ENCODE data around the gene NDUFAF5.
"Not testable (repeated sequence)": the region's sequence is repeated elsewhere in the genome, so short reads cannot be mapped to it uniquely, and the experiment has no call there.

NDUFAF5 gene

DNA sequence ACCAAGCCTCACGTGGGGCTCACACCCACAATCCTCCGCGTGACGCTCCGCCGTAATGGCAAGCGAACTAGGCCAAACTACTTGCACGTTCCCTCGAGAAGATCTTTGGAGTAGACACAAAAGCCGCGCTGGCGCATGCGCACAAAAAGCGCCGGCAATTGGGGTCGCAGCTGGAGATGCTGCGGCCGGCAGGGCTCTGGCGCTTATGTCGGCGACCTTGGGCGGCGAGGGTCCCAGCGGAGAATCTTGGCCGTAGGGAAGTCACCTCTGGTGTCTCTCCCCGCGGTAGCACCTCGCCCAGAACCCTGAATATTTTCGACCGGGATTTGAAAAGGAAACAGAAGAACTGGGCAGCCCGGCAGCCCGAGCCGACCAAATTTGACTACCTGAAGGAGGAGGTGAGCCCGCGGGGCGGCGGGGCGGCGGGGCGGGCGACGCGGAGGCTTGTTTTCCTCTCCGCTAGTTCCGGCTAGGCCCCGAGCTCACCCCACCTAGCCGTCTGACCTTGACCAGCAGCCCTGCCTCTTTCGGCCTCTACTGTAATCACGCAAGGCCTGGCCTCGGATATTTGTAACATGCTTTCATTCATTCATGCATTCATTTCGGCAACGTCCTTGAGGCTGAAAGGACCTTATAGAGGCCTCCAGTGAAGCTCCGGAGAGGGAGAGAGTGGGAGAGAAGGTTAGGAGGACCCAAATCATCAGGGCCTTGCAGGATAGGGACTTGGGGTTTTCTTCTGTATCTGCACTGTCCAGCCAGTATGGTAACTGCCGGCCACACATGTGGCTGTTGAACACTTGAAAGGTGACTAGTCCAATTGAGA, at the start of gene NDUFAF5, which contains the start of gene ESF1:
Gene NDUFAF5, plus strand, starts transcription at position 136 of the 823 bp plus-strand sequence. Its CDS starts 41 bp downstream, at position 177.
Gene ESF1, minus strand, starts transcription at position 27 of the 823 bp plus-strand sequence. CDS start 1,779 bp downstream, outside the sequence.
- peak; percentile 90 for DNase-seq

DNA sequence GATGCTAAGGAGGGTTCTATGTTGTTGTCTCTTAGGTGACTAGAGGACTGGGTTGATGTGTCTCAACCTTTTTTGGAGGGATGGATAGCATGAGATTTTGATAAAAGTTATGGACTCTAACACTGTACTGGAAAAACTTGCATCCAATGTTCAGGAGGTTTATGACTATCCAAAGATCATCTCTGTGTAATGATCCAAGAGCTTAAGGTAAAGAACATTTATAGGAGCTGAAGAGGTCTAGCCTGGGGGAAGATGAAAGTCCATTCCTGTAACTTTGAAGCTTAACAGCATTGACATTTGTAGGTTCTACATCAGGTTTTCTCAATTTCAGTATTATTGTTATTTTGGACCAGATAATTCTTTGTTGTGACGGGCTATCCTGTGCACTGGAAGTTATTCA, 49.0 kb upstream of the NDUFAF5 start:
- no peak for DNase-seq

DNA sequence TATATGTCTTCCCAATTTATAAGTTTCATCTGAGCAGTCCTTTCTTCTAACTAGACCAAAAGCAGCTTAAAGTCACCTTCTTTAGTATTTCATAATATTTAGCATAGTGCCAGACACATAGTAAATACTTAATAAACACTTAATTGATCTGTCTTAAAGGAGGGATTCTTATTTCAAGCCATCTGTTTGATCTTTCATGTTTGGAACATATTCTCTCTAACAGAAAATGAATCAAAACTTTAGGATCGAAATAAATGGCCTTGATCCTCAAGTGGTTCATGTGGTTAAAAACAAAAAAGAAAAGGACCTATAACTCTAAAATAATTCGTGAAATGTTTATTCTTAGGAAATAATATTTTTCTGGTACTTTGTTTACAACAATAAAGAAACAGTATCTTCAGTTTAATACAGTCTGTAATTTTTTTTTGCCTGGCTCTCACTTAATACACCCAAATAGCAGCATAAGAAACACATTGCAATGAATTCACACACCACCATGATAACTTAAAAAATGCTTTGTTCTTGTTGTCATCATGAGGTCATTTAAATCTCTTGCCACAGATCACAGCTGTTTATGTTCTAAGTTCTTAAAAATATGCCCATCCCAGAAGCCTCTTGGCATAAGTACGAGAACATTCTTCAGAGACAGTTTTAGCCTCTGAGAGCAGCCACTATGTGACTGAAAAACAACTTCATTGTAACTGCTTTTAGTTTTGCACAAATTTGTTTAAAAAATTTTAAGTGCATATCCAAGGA, 48.2 kb upstream of the NDUFAF5 start:
- DNase-seq = no peak

DNA sequence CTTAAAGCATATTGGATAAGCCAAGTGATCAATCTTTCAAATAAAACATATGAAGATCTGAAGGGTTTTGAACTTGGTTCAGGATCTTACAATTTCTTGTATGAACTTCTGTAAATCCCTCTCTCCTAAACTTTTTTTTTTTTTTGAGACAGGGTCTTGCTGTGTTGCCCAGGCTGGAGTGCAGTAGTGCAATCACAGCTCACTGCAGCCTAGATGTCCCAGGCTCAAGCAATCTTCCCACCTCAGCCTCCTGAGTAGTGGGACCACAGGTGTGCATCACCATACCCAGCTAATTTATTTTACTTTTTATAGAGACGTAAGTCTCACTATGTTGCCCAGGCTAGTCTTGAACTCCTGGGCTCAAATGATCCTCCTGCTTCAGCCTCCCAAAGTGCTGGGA, 46.6 kb upstream of the NDUFAF5 start:
- DNase-seq = not testable (repeated sequence)

- DNase-seq = no peak
Measured at GRCh38 chr20:13739731-13740649, 44.8 kb upstream of the NDUFAF5 start.

DNA sequence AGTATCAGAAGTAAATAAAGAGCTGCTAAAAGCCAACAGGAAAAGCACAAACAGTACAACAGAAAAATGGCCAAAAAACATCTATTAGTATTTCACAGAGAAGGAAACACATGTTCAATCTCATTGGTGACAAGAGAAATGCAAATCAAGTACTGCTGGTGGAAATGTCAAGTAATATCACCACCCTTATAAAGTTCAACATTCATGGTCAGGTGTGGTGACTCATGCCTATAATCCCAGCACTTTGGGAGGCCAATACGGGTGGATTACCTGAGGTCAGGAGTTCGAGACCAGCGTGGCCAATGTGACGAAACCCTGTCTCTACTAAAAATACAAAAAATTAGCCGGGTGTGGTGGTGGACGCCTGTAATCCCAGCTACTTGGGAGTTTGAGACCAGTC, 42.9 kb upstream of the NDUFAF5 start:
- no peak for DNase-seq

- no peak for DNase-seq
Measured at GRCh38 chr20:13744352-13744751, 40.5 kb upstream of the NDUFAF5 start.

DNA sequence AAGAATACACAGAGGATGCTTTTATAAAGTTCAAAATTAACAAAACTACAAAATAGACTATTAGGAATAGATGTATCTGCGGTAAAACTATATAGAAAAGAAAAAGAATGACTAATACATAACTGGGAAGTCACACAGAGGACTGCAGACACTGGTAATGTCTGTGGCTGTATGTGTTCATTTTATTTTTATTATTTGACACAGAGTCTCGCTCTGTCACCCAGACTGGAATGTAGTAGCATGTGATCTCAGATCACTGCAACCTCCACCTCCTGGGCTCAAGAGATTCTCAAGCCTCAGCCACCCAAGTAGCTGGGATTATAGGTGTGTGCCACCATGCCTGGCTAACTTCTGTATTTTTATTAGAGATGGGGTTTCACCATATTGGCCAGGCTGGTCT, 39.0 kb upstream of the NDUFAF5 start:
- no peak for DNase-seq

DNA sequence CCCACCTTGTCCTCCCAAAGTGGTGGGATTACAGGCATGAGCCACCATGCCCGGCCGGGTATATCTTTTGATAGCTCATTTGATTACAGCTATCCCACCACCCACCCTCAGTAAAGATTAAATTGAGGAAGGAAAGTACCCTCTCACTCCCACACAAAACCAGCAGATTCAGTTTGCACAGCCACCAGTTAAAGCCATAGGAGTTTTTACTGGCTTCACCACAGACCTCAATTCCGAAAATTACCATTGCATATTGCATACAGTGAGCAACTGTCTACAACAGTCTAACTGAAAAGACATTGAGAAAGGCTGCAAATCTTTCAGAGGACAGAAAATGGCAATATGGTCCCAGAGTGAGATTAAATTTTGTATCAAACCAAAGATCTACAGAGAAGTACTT, 35.0 kb upstream of the NDUFAF5 start:
- DNase-seq = no peak

DNA sequence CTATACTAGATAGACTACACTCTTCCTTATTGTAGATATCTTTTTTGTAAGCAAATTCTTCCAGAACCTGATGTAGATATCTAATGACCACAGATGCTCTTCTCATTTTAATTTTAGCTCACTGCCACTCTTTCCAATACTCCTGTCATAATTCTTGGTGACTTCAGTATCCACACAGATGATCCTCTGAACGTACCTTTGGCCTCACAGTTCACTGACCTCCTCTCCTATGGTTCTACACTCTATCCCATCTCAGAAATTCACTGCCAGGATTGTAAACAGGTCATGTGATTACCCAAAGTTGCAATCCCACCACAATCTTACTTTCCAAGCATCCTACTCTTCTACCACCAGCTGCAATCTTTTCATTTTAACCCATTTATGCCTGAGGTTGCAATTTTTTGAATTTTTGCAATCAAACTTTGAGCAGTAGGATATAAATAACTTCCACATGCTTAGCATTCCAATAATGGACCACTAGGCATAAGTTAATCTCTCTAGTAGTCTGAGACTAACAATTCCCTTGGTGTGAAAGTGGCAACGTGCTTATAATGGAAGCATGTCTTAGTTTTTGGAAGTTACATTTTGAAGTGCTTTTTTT, 31.3 kb upstream of the NDUFAF5 start:
- DNase-seq = no peak

GRCh38 chr20:13755809-13756208, 29.0 kb upstream of the NDUFAF5 start:
- no peak for DNase-seq

DNA sequence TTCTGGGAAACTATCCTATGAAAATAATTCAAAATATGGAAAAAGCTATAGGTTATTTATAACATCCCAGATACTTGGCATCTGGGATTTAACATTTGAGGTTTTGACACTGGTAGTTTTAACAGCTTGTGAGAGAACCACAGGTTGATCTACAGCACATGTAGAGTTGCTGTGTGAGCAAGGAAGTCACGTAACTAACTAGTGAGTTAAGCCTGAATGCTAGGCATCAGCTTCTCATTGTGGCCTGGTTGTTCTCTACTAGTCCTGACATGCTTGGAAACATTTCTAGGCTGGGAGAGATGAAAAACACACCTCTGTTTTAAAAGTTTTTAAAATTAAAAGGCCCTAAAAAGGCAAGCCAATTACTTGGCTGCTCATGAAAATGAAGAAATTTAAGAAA, 28.3 kb upstream of the NDUFAF5 start:
- no peak for DNase-seq

- no peak for DNase-seq
Measured at GRCh38 chr20:13758884-13759283, 25.9 kb upstream of the NDUFAF5 start.

DNA sequence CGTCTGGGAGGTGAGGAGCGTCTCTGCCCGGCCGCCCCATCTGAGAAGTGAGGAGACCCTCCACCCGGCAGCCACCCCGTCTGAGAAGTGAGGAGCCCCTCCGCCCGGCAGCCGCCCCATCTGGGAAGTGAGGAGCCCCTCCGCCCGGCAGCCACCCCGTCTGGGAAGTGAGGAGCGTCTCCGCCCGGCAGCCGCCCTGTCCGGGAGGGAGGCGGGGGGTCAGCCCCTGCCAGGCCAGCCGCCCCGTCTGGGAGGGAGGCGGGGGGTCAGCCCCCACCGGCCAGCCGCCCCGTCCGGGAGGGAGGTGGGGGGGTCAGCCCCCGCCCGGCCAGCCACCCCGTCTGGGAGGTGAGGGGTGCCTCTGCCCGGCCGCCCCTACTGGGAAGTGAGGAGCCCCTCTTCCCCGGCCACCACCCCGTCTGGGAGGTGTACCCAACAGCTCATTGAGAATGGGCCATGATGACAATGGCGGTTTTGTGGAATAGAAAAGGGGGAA, 24.3 kb upstream of the NDUFAF5 start:
- DNase-seq = not testable (repeated sequence)

DNA sequence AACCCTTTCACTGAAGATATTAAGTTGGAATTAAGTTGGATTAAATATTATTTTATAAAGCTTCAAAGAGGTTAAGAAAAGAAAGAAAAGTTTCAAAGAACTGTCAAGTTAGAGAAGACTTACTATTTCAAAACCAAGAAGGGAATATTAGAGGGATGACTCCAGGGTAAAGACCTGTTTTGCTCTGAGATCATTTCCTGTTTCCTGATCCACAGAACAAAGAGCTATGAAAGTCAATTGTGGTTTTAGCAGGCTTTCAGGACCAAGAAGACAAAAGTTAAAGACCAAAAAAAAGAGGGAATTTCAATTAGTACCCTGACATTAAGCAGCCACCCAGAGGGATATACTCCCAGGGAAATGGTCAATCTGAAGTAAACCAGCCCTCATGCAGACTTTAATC, 19.5 kb upstream of the NDUFAF5 start:
- DNase-seq = no peak

DNA sequence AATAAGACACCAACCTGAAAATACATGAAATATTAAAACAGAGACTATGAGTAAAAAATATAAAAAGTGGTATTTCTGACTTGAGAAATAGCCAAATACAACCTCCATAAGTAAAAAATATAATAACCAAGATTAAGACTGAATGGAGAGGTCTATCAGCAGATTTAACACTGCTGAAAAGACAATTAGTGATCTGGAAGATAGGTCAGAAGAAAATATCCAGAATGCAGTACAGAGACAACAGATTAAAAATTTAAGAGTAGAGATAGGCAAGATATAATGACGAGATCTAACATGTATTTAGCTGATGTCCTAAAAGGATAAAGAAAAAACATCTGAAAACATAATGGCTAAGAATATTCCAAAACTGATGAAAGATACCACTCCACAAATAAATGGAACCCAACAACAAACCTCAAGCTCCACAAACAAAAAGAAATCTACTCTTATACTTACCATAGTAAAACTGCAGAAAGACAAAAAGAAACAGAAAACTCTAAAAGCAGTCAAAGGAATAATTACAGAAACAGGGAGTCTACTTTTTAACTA, 18.9 kb upstream of the NDUFAF5 start:
- DNase-seq = no peak

GRCh38 chr20:13770141-13770540, 14.7 kb upstream of the NDUFAF5 start:
- DNase-seq = no peak

GRCh38 chr20:13771853-13772453, 12.9 kb upstream of the NDUFAF5 start:
- no peak for DNase-seq

- DNase-seq = no peak
Measured at GRCh38 chr20:13772529-13772928, 12.3 kb upstream of the NDUFAF5 start.

DNA sequence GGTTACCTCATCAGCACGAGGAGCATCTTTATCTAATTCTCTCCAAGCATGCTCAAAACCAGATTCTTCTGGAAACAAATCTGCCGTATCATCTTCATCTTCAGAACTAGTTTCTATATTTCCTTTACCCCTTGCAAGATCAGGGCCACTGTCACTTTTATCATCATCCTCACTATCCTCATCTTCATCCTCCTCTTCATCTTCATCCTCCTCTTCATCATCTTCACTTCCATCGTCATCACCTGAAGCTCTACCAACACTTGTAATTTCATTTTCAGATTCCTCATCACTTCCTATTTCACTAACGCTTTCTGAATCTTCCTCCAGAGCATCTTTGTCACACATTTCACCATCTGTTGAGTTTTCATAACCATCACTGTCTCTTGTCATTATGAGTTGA, 9.0 kb upstream of the NDUFAF5 start:
- no peak for DNase-seq

GRCh38 chr20:13777171-13777601, 7.6 kb upstream of the NDUFAF5 start:
- DNase-seq = no peak

- no peak for DNase-seq
Measured at GRCh38 chr20:13778827-13779226, 6.0 kb upstream of the NDUFAF5 start.

Measured in NCI-H774 (cell line).